Measurements from ENCODE around the gene CAPN6.

- TF ChIP-seq POLR2A (IDR thresholded peaks at IDR 0.05; ENCODE audit: low read depth, low read length) (no peak), EZH2 (IDR thresholded peaks at IDR 0.05; ENCODE audit: borderline replicate concordance, low read depth, low read length, severe bottlenecking) (no peak), CTCF (IDR thresholded peaks at IDR 0.05; ENCODE audit: extremely low read depth in 1 of 2, insufficient read depth in 1 of 2, low read depth in 1 of 2, low read length in 2 of 2) (no peak)
Measured at GRCh38 chrX:111288841-111289240, 18.6 kb upstream of the CAPN6 start.

Measured in endothelial cell of umbilical vein (primary cell).